Measurements from ENCODE around the gene RAB6A.
"Not testable (repeated sequence)": the region's sequence is repeated elsewhere in the genome, so short reads cannot be mapped to it uniquely, and the experiment has no call there.

RAB6A gene

DNA sequence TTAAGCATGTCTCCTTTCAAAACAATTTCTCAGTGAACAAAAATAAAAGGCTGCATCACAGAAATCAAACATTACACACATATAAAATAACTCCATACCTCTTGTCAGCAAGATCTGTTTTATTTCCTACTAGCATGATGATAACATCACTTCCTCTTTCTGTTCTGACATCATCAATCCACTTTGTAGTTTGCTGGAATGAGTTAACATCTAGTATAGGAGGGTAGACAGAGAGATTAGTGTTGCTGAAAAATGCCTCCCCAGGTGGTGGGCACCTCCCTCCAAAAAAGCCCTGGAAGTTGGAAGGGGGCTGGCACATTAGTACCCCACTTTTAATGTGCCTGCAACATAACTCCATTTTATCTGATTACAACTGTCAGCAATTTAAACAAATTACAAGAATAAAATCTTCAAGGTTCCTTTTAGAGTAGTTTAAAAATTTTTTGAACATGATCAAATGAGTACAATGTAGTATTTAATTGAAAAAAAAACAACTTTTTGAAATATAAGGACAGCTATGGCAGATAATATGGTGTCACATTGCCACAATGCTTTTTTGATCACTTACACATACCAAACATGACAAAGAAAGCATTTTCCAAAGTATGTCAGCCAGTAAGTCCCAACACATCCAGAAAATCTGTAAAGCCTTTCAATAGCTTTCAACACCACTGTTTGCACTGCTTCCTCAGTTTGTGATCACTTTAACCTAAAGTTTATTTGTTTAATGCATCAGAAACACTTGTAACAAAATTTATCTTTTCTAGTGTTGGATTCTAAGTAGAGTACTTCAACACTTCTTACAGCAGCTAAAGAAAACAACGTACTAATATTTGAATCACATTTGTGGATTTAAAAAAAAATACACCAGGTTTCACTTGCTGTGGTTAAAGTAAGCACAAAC, 44.5 kb downstream of the RAB6A start:
- DNase-seq: no peak

DNA sequence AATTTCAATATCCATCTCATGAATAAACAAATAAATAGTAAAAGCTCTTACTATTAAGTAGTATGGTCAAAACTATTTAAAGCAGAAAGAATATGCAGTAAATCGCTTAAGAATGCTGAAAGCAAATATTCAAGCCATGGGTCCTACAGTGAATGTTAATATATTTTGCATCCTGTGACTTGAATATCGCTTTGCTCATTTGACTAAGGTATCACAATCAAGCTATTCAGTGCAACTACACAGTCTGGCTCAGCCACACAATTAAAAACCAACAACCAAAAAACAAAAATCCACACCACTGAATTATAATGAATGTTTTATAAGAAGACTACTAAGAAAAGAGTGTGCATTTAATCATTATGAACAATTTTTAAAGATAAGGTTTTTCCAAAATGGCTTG, 45.3 kb downstream of the RAB6A start:
- no peak for DNase-seq

DNA sequence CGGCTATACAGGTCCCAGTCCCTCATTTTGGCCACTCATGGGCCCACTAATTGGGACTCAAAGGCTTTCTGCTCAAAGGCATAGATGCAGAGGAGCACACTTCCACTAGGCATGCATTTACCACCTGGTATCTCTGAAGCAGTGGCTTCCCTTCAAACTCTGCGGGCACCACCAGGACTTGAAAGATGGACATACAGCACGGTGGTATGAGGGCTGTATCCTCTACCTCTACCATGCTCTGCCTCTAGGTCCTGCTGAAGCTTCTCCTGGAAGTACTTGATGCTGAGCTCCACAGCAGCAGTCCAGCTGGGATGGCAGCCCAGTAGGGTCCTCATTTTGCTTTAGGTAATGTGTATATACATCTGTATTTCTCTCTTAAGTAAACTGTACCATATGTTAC, 49.9 kb downstream of the RAB6A start:
- no peak for DNase-seq

GRCh38 chr11:73705053-73705452, 55.8 kb downstream of the RAB6A start:
- no peak for DNase-seq

GRCh38 chr11:73693899-73694525, 66.9 kb downstream of the RAB6A start:
- DNase-seq: no peak

DNA sequence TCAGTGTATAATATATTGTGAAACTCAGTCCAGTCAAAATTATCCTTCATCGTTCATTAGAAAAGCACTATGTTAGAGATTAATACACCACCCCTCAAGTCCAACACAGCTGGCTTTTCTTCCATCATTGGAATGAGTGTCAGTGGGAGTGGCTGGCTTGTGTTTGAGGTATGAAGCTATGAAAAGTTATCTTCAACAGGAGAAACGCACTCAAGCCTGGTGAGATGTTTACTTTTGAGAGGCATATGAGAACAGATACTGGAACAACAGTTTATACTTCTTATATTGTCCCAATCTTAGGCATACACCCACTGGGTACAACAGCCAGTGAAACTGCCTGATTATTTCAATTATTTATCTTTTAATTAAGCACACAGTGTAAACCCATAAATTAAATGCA, 80.2 kb downstream of the RAB6A start:
- DNase-seq: no peak

GRCh38 chr11:73676552-73676951, 84.3 kb downstream of the RAB6A start:
- not testable (repeated sequence) for DNase-seq

GRCh38 chr11:73671701-73672100, 89.2 kb downstream of the RAB6A start:
- no peak for DNase-seq

DNA sequence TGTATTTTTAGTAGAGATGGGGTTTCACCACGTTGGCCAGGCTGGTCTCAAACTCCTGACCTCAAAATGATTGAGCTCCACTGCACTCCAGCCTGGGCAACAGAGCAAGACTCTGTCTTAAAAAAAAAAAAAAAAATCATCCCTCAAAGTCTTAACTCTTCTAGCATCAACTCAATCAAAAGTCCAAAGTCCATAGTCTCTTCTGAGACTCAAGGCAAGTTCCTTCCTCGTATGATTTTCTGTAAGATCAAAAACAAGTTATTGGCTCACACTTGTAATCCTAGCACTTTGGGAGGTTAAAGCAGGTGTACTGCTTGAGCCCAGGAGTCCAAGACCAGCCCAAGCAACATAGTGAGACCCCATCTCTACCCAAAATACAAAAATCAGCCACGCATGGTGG, 90.1 kb downstream of the RAB6A start:
- DNase-seq: no peak

DNA sequence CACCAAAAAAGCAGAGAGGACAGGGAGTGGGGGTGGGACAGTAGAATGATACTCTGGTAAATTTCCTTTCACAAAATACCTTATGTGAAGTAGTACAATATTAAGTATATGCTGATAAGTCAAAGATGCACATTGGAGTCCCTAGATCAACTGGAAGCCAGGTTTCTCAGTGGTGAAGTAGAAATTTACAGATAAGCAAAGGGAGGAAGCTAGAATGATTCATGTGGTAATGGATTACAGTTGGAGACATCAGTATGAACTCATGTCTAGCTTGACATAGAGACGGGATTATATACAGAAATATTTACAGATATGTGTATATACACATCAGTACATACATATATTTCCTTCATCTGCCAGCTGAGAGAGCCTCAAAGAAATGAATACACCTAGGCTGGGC, 93.0 kb downstream of the RAB6A start:
- DNase-seq: no peak

DNA sequence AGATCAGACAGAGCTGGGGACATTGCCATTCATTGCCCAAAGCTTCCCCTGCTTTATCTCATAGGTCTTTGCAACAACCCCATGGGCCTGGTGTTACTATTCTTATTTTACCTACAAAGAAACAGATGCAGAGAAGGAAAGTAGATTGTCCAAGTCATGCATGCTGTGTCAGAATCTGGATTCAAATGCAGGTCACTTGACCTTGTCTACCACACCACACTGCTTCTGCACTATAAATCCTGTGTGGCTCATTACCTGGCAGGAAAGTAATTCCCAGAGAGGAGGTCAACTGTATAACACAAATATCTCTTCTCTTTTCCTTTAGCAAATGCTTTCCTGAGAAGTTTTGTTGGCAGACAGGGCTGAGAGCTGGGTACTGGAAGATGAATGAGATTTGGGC, 96.0 kb downstream of the RAB6A start:
- no peak for DNase-seq

- no peak for DNase-seq
Observed at GRCh38 chr11:73663604-73664495, 97.0 kb downstream of the RAB6A start.

- no peak for DNase-seq
Observed at GRCh38 chr11:73662445-73663157, 98.3 kb downstream of the RAB6A start.

GRCh38 chr11:73661035-73661628, 99.7 kb downstream of the RAB6A start:
- peak; percentile 75 for DNase-seq

- DNase-seq: no peak
Observed at GRCh38 chr11:73660497-73661034, 100.3 kb downstream of the RAB6A start.

DNA sequence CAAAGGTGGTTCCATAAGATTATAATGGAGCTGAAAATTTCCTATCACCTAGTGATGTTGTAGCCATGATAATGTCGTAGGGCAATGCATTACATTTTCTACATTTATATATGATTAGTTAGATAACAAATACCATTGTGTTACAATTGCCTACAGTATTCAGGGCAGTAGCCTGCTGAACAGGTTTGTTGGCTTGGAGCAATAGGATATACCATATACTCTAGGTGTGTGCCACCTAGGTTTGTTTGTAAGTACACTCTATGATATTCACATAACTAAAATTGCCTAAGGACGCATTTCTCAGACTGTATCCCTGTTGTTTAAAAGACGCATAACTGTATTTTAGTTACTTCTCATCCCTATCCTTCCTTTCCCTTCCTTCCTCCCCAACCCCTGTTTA, 100.9 kb downstream of the RAB6A start:
- no peak for DNase-seq

DNA sequence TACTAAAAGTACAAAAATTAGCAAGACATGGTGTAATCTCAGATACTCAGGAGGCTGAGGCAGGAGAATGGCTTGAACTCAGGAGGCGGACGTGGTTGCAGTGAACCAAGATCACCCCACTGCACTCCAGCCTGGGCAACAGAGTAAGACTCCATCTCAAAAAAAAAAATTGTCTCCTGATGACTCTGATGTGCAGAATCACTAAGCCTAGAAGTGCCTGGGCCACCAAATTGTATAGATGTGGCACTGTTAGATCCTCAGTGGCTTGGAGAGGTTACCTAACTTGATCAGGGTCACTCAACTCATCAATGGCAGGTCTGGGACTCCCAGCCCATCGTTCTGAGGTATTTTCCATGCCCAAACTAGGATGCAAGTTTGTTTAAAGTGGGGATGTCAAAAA, 103.9 kb downstream of the RAB6A start:
- DNase-seq: no peak

- no peak for DNase-seq
Observed at GRCh38 chr11:73655686-73656085, 105.2 kb downstream of the RAB6A start.

DNA sequence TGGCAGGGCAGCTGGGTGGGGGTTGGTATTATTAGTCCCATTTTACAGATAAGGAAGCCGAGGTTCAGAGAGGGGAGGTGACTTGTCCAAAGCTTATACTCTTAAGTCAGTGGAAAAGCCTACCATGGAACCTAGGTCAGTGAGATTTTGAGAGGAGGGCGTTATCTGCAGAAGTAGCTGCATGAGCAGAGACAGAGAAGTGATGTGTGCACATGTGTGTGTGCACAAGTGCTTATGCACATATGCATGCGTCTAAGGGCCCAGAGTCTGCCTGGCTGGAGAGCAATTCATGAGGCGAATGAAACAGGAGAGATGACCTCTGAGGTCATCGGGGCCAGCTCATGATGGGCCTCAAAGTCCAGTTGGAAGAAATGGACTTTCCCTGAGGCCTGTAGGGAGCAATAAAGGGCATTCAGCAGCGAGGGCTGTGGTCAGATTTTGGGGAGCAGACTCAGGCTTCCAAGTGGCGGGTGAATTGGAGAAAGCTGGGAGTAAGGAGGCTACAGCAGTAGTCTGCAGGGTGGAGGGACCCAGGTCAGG, 106.3 kb downstream of the RAB6A start:
- DNase-seq: no peak

DNA sequence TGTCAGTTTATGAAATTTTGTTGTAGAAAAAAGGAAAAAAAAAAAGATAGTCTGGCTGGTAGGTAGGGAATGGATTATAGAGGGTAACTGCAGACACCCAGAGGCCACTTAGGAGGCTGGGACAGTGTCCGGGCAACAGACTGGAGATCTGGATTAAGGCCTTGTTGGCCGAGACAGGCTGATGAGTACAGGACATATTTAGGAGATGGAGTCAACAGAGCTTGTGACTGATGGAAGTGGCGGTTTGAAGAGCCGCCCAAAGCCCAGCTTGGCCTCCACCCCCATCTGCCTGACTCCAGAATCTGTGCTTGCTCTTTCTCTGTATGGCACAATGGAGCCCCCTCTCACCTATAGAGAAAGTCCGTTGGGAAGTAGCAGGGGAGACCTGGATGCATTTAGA, 106.9 kb downstream of the RAB6A start:
- no peak for DNase-seq

- DNase-seq: no peak
Observed at GRCh38 chr11:73652856-73653559, 107.9 kb downstream of the RAB6A start.

All from NCI-H1105 treated with DMSO at 0.1 percent for 48 hours (cell line).